ENCODE results near the gene CYTH4. TPM values are rescaled to one million over a fixed set of nuclear protein-coding genes. Genes with fewer than 3 reads are reported as not detected.

Gene CYTH4
- total RNA-seq, 1 experiment from 2014 or later: 0.15 TPM

GRCh38 chr22:37304595-37305343 lies 22.5 kb downstream of the CYTH4 start:
- Mint-ChIP-seq H3K36me3 (no peaks in the 10 kb centered on the region), H3K27ac (no peak overlapping the region), H3K9me3 (no peaks in the 10 kb centered on the region), H3K4me3 (no peak overlapping the region), H3K4me1 (peaks cover 41% of the 10 kb centered on the region), H3K27me3 (ENCODE audit: low read depth) (peaks cover 10% of the 10 kb centered on the region)
- ATAC-seq (peak; percentile 43), DNase-seq (ENCODE audit: low spot score) (no peak)
- ChIA-PET POLR2A (no interaction called here), CTCF (interaction anchor here (0.6 to 2.1 kb wide), 11 partner anchors 25 to 303 kb away, joined by 3 to 10 read pairs (median 5); partner anchors contain the start of gene MFNG)
- no peak for TF ChIP-seq E2F5 (CRISPR knock-in tag; IDR thresholded peaks at IDR 0.05)
- no peak for TF ChIP-seq CREB1 (CRISPR knock-in tag; IDR thresholded peaks at IDR 0.05)
- peak; percentile 39; the same call in 1 of the 2 replicates for TF ChIP-seq SP1 (CRISPR knock-in tag; conservative IDR thresholded peaks at IDR 0.05)

GRCh38 chr22:37305887-37306286 lies 23.6 kb downstream of the CYTH4 start:
- no peak overlapping the region for H3K27ac Mint-ChIP-seq
- ChIA-PET POLR2A (no interaction called here), CTCF (interaction anchor here (0.7 to 2.1 kb wide), 7 partner anchors 24 to 287 kb away, joined by 3 to 10 read pairs (median 4); no protein-coding TSS in a partner anchor)
- H3K27me3 Mint-ChIP-seq (ENCODE audit: low read depth): peaks cover 10% of the 10 kb centered on the region
- no peak for TF ChIP-seq MLX (CRISPR knock-in tag; IDR thresholded peaks at IDR 0.05)
- DNase-seq (ENCODE audit: low spot score): no peak
- ATAC-seq: no peak
- H3K4me1 Mint-ChIP-seq: peaks cover 41% of the 10 kb centered on the region
- H3K36me3 Mint-ChIP-seq: no peaks in the 10 kb centered on the region
- no peaks in the 10 kb centered on the region for H3K9me3 Mint-ChIP-seq
- no peak overlapping the region for H3K4me3 Mint-ChIP-seq

- no peak for DNase-seq (ENCODE audit: low spot score)
- ATAC-seq: no peak
- no peak overlapping the region; the same call in 1 of the 2 replicates for H3K27ac Mint-ChIP-seq
- TF ChIP-seq ATF6 (CRISPR knock-in tag; IDR thresholded peaks at IDR 0.05) (no peak), KAT7 (CRISPR knock-in tag; IDR thresholded peaks at IDR 0.05; ENCODE audit: borderline replicate concordance) (no peak), ESRRA (CRISPR knock-in tag; IDR thresholded peaks at IDR 0.05; ENCODE audit: borderline replicate concordance) (no peak), ZMAT4 (CRISPR knock-in tag; IDR thresholded peaks at IDR 0.05) (no peak), CBFB (CRISPR knock-in tag; IDR thresholded peaks at IDR 0.05; ENCODE audit: low read depth) (no peak), MXD4 (CRISPR knock-in tag; IDR thresholded peaks at IDR 0.05; ENCODE audit: borderline replicate concordance) (no peak), JUN (CRISPR knock-in tag; IDR thresholded peaks at IDR 0.05) (no peak), ZNF532 (CRISPR knock-in tag; IDR thresholded peaks at IDR 0.05; ENCODE audit: borderline replicate concordance) (no peak), ARID4B (CRISPR knock-in tag; IDR thresholded peaks at IDR 0.05; ENCODE audit: borderline replicate concordance) (no peak), FOXP1 (CRISPR knock-in tag; IDR thresholded peaks at IDR 0.05; ENCODE audit: borderline replicate concordance) (no peak), CREB1 (CRISPR knock-in tag; IDR thresholded peaks at IDR 0.05) (no peak)
- H3K9me3 Mint-ChIP-seq: no peaks in the 10 kb centered on the region
- peaks cover 41% of the 10 kb centered on the region for H3K4me1 Mint-ChIP-seq
- H3K4me3 Mint-ChIP-seq: no peak overlapping the region
- no peaks in the 10 kb centered on the region for H3K36me3 Mint-ChIP-seq
- CTCF ChIA-PET: interaction anchor here (0.7 to 1.5 kb wide), 4 partner anchors 48 to 286 kb away, joined by 3 to 4 read pairs (median 4); no protein-coding TSS in a partner anchor
- POLR2A ChIA-PET: no interaction called here
- H3K27me3 Mint-ChIP-seq (ENCODE audit: low read depth): peaks cover 10% of the 10 kb centered on the region
Observed at GRCh38 chr22:37306494-37306829, 24.2 kb downstream of the CYTH4 start.
